ENCODE data around the gene CELA2B.
"Not testable (repeated sequence)": the region's sequence is repeated elsewhere in the genome, so short reads cannot be mapped to it uniquely, and the experiment has no call there.

- TF ChIP-seq YY1 (IDR thresholded peaks at IDR 0.05; ENCODE audit: insufficient read depth, insufficient read length); SUZ12 (IDR thresholded peaks at IDR 0.05; ENCODE audit: extremely low read depth, insufficient read depth, insufficient read length): not testable (repeated sequence)
Observed at GRCh38 chr1:15463926-15464322, 12.0 kb upstream of the CELA2B start.

Data from NT2/D1 (cell line).